Measurements from ENCODE around the gene CTNND2.
A peak's percentile ranks its signal among the peaks of the same experiment; 100 is the strongest.

Gene CTNND2

GRCh38 chr5:11054014-11054413, 850.2 kb downstream of the CTNND2 start:
- CTCF ChIA-PET = interaction anchor here (0.8 to 1.5 kb wide), 2 partner anchors 11 to 66 kb away, joined by 3 read pairs; no protein-coding TSS in a partner anchor
- TF ChIP-seq ZNF19 (tag by site-specific recombination; IDR thresholded peaks at IDR 0.05; ENCODE audit: low read depth) (no peak), HOXD13 (CRISPR knock-in tag; IDR thresholded peaks at IDR 0.05; ENCODE audit: borderline replicate concordance) (no peak), ZNF26 (tag by site-specific recombination; IDR thresholded peaks at IDR 0.05) (peak; percentile 51; the same call in 1 of the 2 replicates), ZNF48 (tag by site-specific recombination; IDR thresholded peaks at IDR 0.05) (no peak), ZSCAN23 (tag by site-specific recombination; IDR thresholded peaks at IDR 0.05) (no peak), ZNF398 (tag by site-specific recombination; IDR thresholded peaks at IDR 0.05) (no peak), YY2 (tag by site-specific recombination; IDR thresholded peaks at IDR 0.05) (no peak), ZNF202 (tag by site-specific recombination; IDR thresholded peaks at IDR 0.05; ENCODE audit: borderline replicate concordance) (no peak)
- no peaks in the 10 kb centered on the region for H3K36me3 ChIP-seq (ENCODE audit: control insufficient read depth in 2 of 2, insufficient read depth in 1 of 2, low read length in 2 of 2)
- H3K4me1 ChIP-seq (ENCODE audit: control insufficient read depth, insufficient read depth, low read length) = no peaks in the 10 kb centered on the region
- no peaks in the 10 kb centered on the region for H3K9me3 ChIP-seq (ENCODE audit: control insufficient read depth, insufficient read depth, low read depth, low read length)
- no peak overlapping the region for H3K27ac ChIP-seq (ENCODE audit: extremely low read depth, low read depth, low read length)
- POLR2A ChIA-PET = no interaction called here
- no peak overlapping the region for H3K4me3 ChIP-seq (ENCODE audit: low read depth, low read length)

- H3K4me1 ChIP-seq (ENCODE audit: control insufficient read depth, insufficient read depth, low read length) = no peaks in the 10 kb centered on the region
- TF ChIP-seq ZNF391 (tag by site-specific recombination; IDR thresholded peaks at IDR 0.05; ENCODE audit: borderline replicate concordance, low read depth) = no peak
- 0 out of 2 replicates have a peak, but pooled peaks have one; percentile 2 for TF ChIP-seq SCRT2 (tag by site-specific recombination; IDR thresholded peaks at IDR 0.05)
- TF ChIP-seq KLF10 (tag by site-specific recombination; IDR thresholded peaks at IDR 0.05) = no peak
- TF ChIP-seq ZSCAN18 (tag by site-specific recombination; IDR thresholded peaks at IDR 0.05) = no peak
- no peak for TF ChIP-seq ZNF510 (tag by site-specific recombination; IDR thresholded peaks at IDR 0.05; ENCODE audit: insufficient replicate concordance)
- ChIA-PET CTCF (interaction anchor here (0.6 to 1.5 kb wide), 4 partner anchors 24 to 196 kb away, joined by 3 read pairs; no protein-coding TSS in a partner anchor), POLR2A (no interaction called here)
- H3K27ac ChIP-seq (ENCODE audit: extremely low read depth, low read depth, low read length) = no peak overlapping the region
- no peaks in the 10 kb centered on the region for H3K9me3 ChIP-seq (ENCODE audit: control insufficient read depth, insufficient read depth, low read depth, low read length)
- no peak overlapping the region for H3K4me3 ChIP-seq (ENCODE audit: low read depth, low read length)
- no peaks in the 10 kb centered on the region for H3K36me3 ChIP-seq (ENCODE audit: control insufficient read depth in 2 of 2, insufficient read depth in 1 of 2, low read length in 2 of 2)
Measured at GRCh38 chr5:11052871-11053270, 851.4 kb downstream of the CTNND2 start.

- H3K36me3 ChIP-seq (ENCODE audit: control insufficient read depth in 2 of 2, insufficient read depth in 1 of 2, low read length in 2 of 2) = no peaks in the 10 kb centered on the region
- CTCF ChIA-PET = interaction anchor here (1.0 kb wide), 1 partner anchor 216 kb away, joined by 3 read pairs; no protein-coding TSS in a partner anchor
- POLR2A ChIA-PET = no interaction called here
- H3K4me3 ChIP-seq (ENCODE audit: low read depth, low read length) = no peak overlapping the region
- H3K27ac ChIP-seq (ENCODE audit: extremely low read depth, low read depth, low read length) = no peak overlapping the region
- no peaks in the 10 kb centered on the region for H3K9me3 ChIP-seq (ENCODE audit: control insufficient read depth, insufficient read depth, low read depth, low read length)
- no peaks in the 10 kb centered on the region for H3K4me1 ChIP-seq (ENCODE audit: control insufficient read depth, insufficient read depth, low read length)
- no peak for TF ChIP-seq ZNF423 (tag by site-specific recombination; IDR thresholded peaks at IDR 0.05)
- TF ChIP-seq ZNF148 (tag by site-specific recombination; IDR thresholded peaks at IDR 0.05; ENCODE audit: borderline replicate concordance) = no peak
- TF ChIP-seq ZSCAN18 (tag by site-specific recombination; IDR thresholded peaks at IDR 0.05) = no peak
- no peak for TF ChIP-seq ZNF121 (tag by site-specific recombination; IDR thresholded peaks at IDR 0.05)
- TF ChIP-seq TCF7L2 (IDR thresholded peaks at IDR 0.05; ENCODE audit: borderline replicate concordance, low read depth, low read length) = no peak
- TF ChIP-seq HIC1 (tag by site-specific recombination; IDR thresholded peaks at IDR 0.05) = no peak
- no peak for TF ChIP-seq ZNF521 (tag by site-specific recombination; IDR thresholded peaks at IDR 0.05)
Measured at GRCh38 chr5:11050596-11051304, 853.5 kb downstream of the CTNND2 start.
